ENCODE measurements around the gene NPLOC4. TPM values are rescaled to one million over a fixed set of nuclear protein-coding genes. Genes with fewer than 3 reads are reported as not detected.
A peak's percentile ranks its signal among the peaks of the same experiment; 100 is the strongest.

The NPLOC4 gene
- total and polyA plus RNA-seq, 2 of the 13 experiments (the other 11 are each of a cell fraction or from before 2014, with no cell fraction given): 57.0 to 97.0 TPM

DNA sequence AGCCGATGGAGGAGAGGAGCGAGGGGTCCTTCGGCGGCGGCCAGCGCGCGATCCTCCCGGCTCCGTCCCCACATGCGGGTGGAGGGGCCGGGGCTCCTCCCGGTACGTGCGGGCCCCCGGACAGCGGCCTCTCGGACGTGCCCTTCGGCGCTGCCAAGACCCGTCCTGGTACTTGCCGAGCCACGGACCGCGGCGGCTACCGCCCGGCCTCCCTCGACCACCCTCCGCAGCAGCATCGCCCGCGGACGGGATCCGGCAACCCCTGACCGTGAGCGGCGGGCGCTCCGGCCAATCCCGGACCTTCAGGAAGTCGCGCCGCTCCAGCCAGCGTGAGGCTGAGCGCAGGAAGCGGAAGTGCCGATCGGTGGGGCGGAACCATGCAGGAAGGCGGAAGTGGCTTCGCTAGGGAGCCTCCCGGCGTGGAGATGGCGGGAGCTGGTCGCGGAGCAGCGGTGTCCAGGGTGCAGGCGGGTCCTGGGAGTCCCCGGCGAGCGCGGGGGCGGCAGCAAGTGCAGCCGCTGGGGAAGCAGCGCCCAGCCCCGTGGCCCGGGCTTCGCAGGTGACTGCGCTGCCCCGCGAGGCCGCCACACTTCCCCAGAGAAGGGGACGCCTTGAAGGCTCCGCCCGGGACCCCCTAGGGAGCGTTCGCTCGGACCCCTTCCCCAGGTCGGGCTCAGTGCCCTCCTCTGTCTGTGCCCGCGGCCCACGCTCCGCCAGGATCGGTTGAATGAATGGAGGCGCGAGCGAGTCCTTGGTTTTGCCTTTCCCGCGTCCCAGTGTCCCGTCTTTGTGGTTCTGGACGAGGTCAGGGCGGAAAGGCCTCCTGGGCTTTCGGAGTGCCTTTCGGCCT, 29.7 kb upstream of the NPLOC4 start, which contains the start of the genes CCDC137 and OXLD1 (continued):
- TF ChIP-seq, protein P1, sequence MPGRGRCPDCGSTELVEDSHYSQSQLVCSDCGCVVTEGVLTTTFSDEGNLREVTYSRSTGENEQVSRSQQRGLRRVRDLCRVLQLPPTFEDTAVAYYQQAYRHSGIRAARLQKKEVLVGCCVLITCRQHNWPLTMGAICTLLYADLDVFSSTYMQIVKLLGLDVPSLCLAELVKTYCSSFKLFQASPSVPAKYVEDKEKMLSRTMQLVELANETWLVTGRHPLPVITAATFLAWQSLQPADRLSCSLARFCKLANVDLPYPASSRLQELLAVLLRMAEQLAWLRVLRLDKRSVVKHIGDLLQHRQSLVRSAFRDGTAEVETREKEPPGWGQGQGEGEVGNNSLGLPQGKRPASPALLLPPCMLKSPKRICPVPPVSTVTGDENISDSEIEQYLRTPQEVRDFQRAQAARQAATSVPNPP (CRISPR knock-in tag; IDR thresholded peaks at IDR 0.05): 0 out of 2 replicates have a peak, but pooled peaks have one; percentile 80
- TF ChIP-seq, protein P2, sequence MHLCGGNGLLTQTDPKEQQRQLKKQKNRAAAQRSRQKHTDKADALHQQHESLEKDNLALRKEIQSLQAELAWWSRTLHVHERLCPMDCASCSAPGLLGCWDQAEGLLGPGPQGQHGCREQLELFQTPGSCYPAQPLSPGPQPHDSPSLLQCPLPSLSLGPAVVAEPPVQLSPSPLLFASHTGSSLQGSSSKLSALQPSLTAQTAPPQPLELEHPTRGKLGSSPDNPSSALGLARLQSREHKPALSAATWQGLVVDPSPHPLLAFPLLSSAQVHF (CRISPR knock-in tag; IDR thresholded peaks at IDR 0.05): peak; percentile 55; the same call in 1 of the 2 replicates
- TF ChIP-seq ZNF333 (CRISPR knock-in tag; IDR thresholded peaks at IDR 0.05; ENCODE audit: borderline replicate concordance) (no peak; the same call in 1 of the 2 replicates), SOX13 (IDR thresholded peaks at IDR 0.05) (no peak), SOX13 (CRISPR knock-in tag; conservative IDR thresholded peaks at IDR 0.05 in 1 of 2, IDR thresholded peaks at IDR 0.05 in 1 of 2) (peak in 1 of 2 experiments; percentile 40; a peak in 1 of 4 replicates), ZNF33A (CRISPR knock-in tag; IDR thresholded peaks at IDR 0.05; ENCODE audit: borderline replicate concordance) (no peak), ZNF431 (CRISPR knock-in tag; IDR thresholded peaks at IDR 0.05; ENCODE audit: borderline replicate concordance, low read depth) (no peak), ISL2 (CRISPR knock-in tag; IDR thresholded peaks at IDR 0.05) (peak; percentile 76), ZNF7 (CRISPR knock-in tag; IDR thresholded peaks at IDR 0.05) (no peak), ZNF292 (CRISPR knock-in tag; IDR thresholded peaks at IDR 0.05; ENCODE audit: borderline replicate concordance, low read depth) (no peak), TAF15 (IDR thresholded peaks at IDR 0.05; ENCODE audit: low read depth, low read length, poor library complexity, severe bottlenecking) (peak; percentile 90), ZNF136 (CRISPR knock-in tag; IDR thresholded peaks at IDR 0.05; ENCODE audit: low read depth) (peak; percentile 45; the same call in 1 of the 2 replicates), RBFOX2 (IDR thresholded peaks at IDR 0.05; ENCODE audit: low read depth, low read length) (peak; percentile 99), ZNF337 (CRISPR knock-in tag; IDR thresholded peaks at IDR 0.05; ENCODE audit: borderline replicate concordance, low read depth) (peak; percentile 81; the same call in 1 of the 2 replicates), TGIF2 (CRISPR knock-in tag; IDR thresholded peaks at IDR 0.05) (peak; percentile 43; the same call in 1 of the 2 replicates)
- TF ChIP-seq, protein P3, sequence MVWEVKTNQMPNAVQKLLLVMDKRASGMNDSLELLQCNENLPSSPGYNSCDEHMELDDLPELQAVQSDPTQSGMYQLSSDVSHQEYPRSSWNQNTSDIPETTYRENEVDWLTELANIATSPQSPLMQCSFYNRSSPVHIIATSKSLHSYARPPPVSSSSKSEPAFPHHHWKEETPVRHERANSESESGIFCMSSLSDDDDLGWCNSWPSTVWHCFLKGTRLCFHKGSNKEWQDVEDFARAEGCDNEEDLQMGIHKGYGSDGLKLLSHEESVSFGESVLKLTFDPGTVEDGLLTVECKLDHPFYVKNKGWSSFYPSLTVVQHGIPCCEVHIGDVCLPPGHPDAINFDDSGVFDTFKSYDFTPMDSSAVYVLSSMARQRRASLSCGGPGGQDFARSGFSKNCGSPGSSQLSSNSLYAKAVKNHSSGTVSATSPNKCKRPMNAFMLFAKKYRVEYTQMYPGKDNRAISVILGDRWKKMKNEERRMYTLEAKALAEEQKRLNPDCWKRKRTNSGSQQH (CRISPR knock-in tag; IDR thresholded peaks at IDR 0.05; ENCODE audit: low read depth): peak; percentile 93; the same call in 1 of the 2 replicates
- TF ChIP-seq, protein P4, sequence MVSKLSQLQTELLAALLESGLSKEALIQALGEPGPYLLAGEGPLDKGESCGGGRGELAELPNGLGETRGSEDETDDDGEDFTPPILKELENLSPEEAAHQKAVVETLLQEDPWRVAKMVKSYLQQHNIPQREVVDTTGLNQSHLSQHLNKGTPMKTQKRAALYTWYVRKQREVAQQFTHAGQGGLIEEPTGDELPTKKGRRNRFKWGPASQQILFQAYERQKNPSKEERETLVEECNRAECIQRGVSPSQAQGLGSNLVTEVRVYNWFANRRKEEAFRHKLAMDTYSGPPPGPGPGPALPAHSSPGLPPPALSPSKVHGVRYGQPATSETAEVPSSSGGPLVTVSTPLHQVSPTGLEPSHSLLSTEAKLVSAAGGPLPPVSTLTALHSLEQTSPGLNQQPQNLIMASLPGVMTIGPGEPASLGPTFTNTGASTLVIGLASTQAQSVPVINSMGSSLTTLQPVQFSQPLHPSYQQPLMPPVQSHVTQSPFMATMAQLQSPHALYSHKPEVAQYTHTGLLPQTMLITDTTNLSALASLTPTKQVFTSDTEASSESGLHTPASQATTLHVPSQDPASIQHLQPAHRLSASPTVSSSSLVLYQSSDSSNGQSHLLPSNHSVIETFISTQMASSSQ (IDR thresholded peaks at IDR 0.05; ENCODE audit: low read depth): no peak
- TF ChIP-seq, protein P4 (CRISPR knock-in tag; IDR thresholded peaks at IDR 0.05; ENCODE audit: borderline replicate concordance): peak; percentile 53; the same call in 1 of the 2 replicates

Data from HepG2 (cell line).